ENCODE measurements around the gene ADAP1.

Gene ADAP1

DNA sequence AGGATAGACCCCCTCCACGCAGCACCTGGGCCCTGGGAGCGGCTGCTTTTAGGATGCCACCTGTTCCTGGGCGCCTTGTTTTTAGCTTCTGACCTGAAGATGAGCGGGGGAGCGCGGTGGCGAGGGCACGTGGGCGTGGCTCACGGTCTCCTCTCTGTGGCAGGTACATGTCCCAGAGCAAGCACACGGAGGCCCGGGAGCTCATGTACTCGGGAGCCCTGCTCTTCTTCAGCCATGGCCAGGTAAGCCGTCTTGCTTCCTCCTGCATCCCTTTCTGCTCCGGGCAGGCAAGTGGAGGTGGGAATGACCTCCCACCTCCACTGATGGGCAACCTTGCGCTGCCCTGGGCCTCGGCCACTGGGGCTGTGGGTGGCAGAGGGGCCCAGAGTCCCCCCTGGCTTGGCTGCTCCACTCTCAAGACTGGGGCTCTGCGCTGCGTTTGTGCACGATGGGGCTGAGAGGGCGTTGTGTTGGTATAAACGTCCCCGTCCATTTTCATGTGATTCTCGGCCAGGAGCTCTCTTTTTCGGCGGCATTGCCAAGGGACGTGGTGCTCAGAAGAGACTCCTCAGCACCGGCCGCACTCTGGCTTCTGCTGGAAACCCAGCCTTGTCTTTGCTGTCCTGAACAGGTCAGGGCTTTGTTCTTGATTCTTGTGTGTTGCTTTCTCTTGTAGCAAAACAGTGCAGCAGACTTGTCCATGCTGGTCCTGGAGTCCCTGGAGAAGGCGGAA is 68.4 kb downstream of the ADAP1 start:
- H3K4me1 ChIP-seq (ENCODE audit: control insufficient read depth in 1 of 2, insufficient read depth in 1 of 2, low read depth in 1 of 2, low read length in 1 of 2) = no peaks in the 10 kb centered on the region
- H3K9me3 ChIP-seq = no peaks in the 10 kb centered on the region
- no peak overlapping the region for H3K4me3 ChIP-seq (ENCODE audit: low read depth in 1 of 2, low read length in 1 of 2)
- TF ChIP-seq, protein P1, sequence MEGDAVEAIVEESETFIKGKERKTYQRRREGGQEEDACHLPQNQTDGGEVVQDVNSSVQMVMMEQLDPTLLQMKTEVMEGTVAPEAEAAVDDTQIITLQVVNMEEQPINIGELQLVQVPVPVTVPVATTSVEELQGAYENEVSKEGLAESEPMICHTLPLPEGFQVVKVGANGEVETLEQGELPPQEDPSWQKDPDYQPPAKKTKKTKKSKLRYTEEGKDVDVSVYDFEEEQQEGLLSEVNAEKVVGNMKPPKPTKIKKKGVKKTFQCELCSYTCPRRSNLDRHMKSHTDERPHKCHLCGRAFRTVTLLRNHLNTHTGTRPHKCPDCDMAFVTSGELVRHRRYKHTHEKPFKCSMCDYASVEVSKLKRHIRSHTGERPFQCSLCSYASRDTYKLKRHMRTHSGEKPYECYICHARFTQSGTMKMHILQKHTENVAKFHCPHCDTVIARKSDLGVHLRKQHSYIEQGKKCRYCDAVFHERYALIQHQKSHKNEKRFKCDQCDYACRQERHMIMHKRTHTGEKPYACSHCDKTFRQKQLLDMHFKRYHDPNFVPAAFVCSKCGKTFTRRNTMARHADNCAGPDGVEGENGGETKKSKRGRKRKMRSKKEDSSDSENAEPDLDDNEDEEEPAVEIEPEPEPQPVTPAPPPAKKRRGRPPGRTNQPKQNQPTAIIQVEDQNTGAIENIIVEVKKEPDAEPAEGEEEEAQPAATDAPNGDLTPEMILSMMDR (IDR thresholded peaks at IDR 0.05) = no peak
- no peaks in the 10 kb centered on the region for H3K27me3 ChIP-seq
- H3K36me3 ChIP-seq = peaks cover 48% of the 10 kb centered on the region
- H3K27ac ChIP-seq = no peak overlapping the region

DNA sequence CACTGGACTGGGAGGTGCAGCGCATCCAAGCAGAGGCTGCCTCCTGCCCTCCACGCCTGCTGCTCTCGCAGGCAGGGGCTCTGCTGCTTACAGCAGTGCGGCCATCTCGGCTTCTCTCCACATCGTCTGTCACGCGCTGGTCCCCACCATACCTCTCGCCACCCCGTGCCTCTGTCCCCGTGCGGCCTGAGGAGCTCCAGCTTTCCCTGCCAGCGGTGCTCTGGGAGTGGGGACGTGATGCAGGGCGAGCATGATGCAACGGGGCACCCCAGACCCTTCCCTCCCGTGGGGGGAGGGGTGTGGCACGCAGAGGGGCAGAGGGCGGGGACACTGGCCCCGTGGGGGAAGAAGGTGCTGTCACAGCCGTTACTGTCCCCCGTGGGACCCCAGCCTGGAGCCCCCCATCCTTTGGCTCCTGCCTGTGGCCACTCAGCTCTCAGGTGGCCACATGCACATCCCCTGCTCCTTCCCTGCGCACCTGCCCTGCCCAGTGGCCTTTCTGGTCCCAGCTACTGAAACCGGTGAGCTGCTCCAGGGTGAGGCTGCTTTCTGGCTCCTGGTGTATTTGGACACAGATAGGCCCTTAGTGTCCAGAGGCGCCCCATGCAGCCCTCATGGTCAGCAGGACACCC is 69.1 kb downstream of the ADAP1 start:
- peaks cover 42% of the 10 kb centered on the region for H3K36me3 ChIP-seq
- TF ChIP-seq, protein P1 (IDR thresholded peaks at IDR 0.05) = no peak
- H3K9me3 ChIP-seq = no peaks in the 10 kb centered on the region
- H3K27me3 ChIP-seq = no peaks in the 10 kb centered on the region
- no peak overlapping the region for H3K4me3 ChIP-seq (ENCODE audit: low read depth in 1 of 2, low read length in 1 of 2)
- no peaks in the 10 kb centered on the region for H3K4me1 ChIP-seq (ENCODE audit: control insufficient read depth in 1 of 2, insufficient read depth in 1 of 2, low read depth in 1 of 2, low read length in 1 of 2)
- no peak overlapping the region for H3K27ac ChIP-seq

- Histone ChIP-seq H3K4me3 (ENCODE audit: low read depth in 1 of 2, low read length in 1 of 2) (no peak overlapping the region), H3K9me3 (no peaks in the 10 kb centered on the region), H3K27ac (no peak overlapping the region), H3K27me3 (no peaks in the 10 kb centered on the region), H3K4me1 (ENCODE audit: control insufficient read depth in 1 of 2, insufficient read depth in 1 of 2, low read depth in 1 of 2, low read length in 1 of 2) (no peaks in the 10 kb centered on the region), H3K36me3 (peaks cover 38% of the 10 kb centered on the region)
- TF ChIP-seq, protein P1 (IDR thresholded peaks at IDR 0.05) = no peak
Observed at GRCh38 chr7:884191-885003, 70.1 kb downstream of the ADAP1 start.

DNA sequence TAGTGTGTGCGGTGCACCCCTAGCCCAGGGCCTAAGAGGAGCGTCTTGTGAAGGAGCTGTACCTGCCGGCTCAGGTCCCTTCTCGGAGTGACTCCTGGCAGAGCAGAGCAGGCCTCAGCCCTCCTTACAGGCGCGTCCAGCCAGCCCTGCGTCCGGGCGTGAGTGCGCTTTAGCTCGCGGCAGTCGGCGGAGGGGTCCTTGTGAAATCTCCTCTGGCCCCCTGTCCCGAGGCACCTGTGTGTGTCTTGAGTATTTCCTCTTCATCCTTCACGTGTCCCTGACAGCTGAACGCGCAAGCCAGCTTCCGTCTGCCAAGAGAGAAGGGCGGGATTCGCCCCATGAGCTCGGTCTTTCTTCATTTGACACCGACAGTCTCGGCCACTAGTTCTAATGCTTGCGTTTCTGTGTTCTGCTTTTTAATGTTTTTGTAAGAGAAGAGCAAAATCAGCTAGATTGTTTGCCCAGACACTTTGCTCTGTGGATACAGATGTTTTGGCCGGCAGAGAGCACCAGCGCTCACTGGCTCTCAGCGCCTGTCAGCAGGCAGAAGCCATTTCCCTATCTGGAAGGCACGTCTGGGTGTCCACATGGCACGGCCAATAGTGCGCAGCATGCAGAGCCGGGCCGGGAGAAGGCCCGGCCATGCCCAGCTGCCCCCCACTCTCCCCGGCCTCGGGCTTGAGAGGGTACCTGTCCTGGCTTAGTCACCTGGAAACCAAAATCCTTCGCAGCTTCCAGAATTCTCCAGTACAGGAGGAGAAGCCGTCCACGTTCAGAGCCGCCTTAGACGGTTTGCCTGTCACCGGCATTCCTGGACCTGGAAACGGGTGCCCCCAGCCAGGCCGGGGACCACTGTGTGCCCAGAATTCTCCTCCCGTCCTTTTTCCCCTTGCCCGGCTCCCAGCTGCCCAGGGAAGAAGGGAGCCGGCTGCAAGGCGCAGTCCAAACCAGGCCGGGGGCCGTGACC is 71.1 kb downstream of the ADAP1 start:
- peaks cover 1 to 7% of the 10 kb centered on the region in 2 experiments for H3K4me1 ChIP-seq (ENCODE audit: control insufficient read depth in 1 of 2, insufficient read depth in 1 of 2, low read depth in 1 of 2, low read length in 1 of 2)
- TF ChIP-seq, protein P1 (IDR thresholded peaks at IDR 0.05) = no peak
- no peaks in the 10 kb centered on the region for H3K27me3 ChIP-seq
- no peak overlapping the region for H3K27ac ChIP-seq
- H3K4me3 ChIP-seq (ENCODE audit: low read depth in 1 of 2, low read length in 1 of 2) = no peak overlapping the region
- H3K36me3 ChIP-seq = peaks cover 32% of the 10 kb centered on the region
- no peaks in the 10 kb centered on the region for H3K9me3 ChIP-seq
